BLaER1 (cell line): Measurements from ENCODE around the gene PATE1.

Experiments
- H3K27ac ChIP-seq: shearing (Covaris generic); formaldehyde crosslinking; 2 replicates; pipeline ENCODE4 v1.8.1; 2022
- H3K27me3 ChIP-seq: shearing (Covaris generic); formaldehyde crosslinking; 2 replicates; pipeline ENCODE4 v1.8.1; 2022
- H3K36me3 ChIP-seq: shearing (Covaris generic); formaldehyde crosslinking; 2 replicates; pipeline ENCODE4 v1.8.1; 2022
- H3K4me1 ChIP-seq: shearing (Covaris generic); formaldehyde crosslinking; 2 replicates; pipeline ENCODE4 v1.8.1; 2022
- H3K4me2 ChIP-seq: shearing (Covaris generic); formaldehyde crosslinking; 2 replicates; pipeline ENCODE4 v1.8.1; 2022
- H3K4me3 ChIP-seq: shearing (Covaris generic); formaldehyde crosslinking; 2 replicates; pipeline ENCODE4 v1.8.1; 2022
- H3K9ac ChIP-seq: shearing (Covaris generic); formaldehyde crosslinking; 2 replicates; pipeline ENCODE4 v1.8.1; 2022
- H3K9me3 ChIP-seq: shearing (Covaris generic); formaldehyde crosslinking; 2 replicates; pipeline ENCODE4 v1.8.1; 2022
- H4K20me1 ChIP-seq: shearing (Covaris generic); formaldehyde crosslinking; 2 replicates; pipeline ENCODE4 v1.8.1; 2022
- Cebpa-rat ChIP-seq: shearing (Covaris generic); IDR thresholded peaks from 2 replicates; pipeline ENCODE4 v1.8.1; 2022

The PATE1 gene

GRCh38 chr11:125784678-125785077, 38.6 kb downstream of the PATE1 start:
- no peak overlapping the region for H3K27ac ChIP-seq
- TF ChIP-seq Cebpa-rat = no peak
- no peak overlapping the region for H3K4me2 ChIP-seq
- H3K9me3 ChIP-seq = no peaks in the 10 kb centered on the region
- no peaks in the 10 kb centered on the region for H3K36me3 ChIP-seq
- no peak overlapping the region for H3K4me3 ChIP-seq
- no peaks in the 10 kb centered on the region for H3K27me3 ChIP-seq
- H3K4me1 ChIP-seq = no peaks in the 10 kb centered on the region
- no peaks in the 10 kb centered on the region for H4K20me1 ChIP-seq
- no peak overlapping the region for H3K9ac ChIP-seq

DNA sequence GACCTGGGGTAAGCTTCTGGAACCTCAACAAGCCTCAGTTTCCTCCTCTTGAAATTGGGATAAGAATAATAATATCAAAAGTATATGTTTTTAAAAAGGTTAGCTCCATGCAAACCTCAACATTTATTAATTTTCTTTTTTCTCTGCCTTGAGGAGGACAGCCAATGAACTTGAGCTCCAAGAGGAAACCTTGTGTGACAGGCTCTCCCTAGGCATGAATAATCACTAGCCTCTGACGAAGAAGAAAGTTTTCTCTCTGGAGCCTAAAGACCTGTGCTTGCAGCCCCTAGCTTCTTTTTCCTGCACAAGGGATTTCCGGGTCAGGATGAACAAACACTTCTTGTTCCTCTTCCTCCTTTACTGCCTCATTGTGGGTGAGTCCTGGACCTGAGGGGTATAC, 41.7 kb downstream of the PATE1 start, which contains the start of gene PATE3:
Gene PATE3, plus strand, starts transcription at position 301 of the 400 bp plus-strand sequence. Its CDS starts 25 bp downstream, at position 326.
- H3K9ac ChIP-seq = no peak within 1 kb of the TSS
- no peak for TF ChIP-seq Cebpa-rat
- no peak within 1 kb of the TSS for H3K4me3 ChIP-seq
- H4K20me1 ChIP-seq = no peaks in the 10 kb centered on the region
- H3K4me2 ChIP-seq = no peak within 1 kb of the TSS
- H3K36me3 ChIP-seq = no peaks in the 10 kb centered on the region
- H3K27ac ChIP-seq = no peak within 1 kb of the TSS
- H3K27me3 ChIP-seq = no peaks in the 10 kb centered on the region
- H3K9me3 ChIP-seq = no peaks in the 10 kb centered on the region
- no peaks in the 10 kb centered on the region for H3K4me1 ChIP-seq

DNA sequence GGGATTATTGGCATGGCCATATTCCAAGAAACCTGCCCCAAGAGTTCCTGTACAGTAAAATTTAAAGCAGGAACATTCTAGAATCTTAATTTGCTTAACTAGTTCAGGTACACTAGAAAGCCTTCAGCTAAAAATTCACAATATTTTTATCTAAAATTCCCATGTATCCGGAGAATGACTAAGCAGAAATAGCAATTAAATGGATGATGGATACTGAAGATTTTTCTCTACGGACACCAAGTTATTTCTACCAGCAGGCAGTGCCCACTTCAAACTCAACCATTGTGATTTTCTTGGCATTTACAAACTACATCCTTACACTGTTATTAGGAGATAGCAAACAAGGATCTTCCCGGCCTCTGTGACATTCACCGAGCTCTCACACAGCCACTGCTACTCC, 44.7 kb downstream of the PATE1 start:
- Histone ChIP-seq H4K20me1 (no peaks in the 10 kb centered on the region), H3K36me3 (no peaks in the 10 kb centered on the region), H3K27me3 (no peaks in the 10 kb centered on the region), H3K4me2 (no peak overlapping the region), H3K4me3 (no peak overlapping the region), H3K27ac (no peak overlapping the region), H3K4me1 (no peaks in the 10 kb centered on the region), H3K9ac (no peak overlapping the region), H3K9me3 (no peaks in the 10 kb centered on the region)
- TF ChIP-seq Cebpa-rat = no peak

DNA sequence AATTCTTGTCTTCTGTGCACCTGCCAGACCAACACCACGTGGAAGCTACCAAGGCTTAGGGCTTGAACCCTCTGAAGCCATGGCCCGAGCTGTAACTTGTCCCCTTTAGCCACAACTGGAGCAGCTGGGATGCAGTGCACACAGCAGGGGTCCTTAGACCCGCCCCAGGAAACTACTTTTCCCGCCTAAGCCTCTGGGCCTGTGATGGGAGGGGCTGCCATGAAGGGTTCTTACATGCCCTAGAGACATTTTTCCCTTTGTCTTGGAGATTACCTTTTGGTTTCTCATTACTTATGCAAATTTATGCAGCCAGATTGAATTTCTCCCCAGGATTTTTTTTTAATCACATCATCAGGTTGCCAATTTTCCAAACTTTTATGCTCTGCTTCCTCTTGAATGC, 51.6 kb downstream of the PATE1 start:
- no peak for TF ChIP-seq Cebpa-rat
- H4K20me1 ChIP-seq = no peaks in the 10 kb centered on the region
- H3K4me3 ChIP-seq = no peak overlapping the region
- no peak overlapping the region for H3K4me2 ChIP-seq
- peaks cover 25% of the 10 kb centered on the region for H3K9me3 ChIP-seq
- no peaks in the 10 kb centered on the region for H3K27me3 ChIP-seq
- H3K36me3 ChIP-seq = no peaks in the 10 kb centered on the region
- H3K4me1 ChIP-seq = no peaks in the 10 kb centered on the region
- H3K27ac ChIP-seq = no peak overlapping the region
- no peak overlapping the region for H3K9ac ChIP-seq
